Osteocyte (in vitro differentiated cells): Measurements from ENCODE around the gene IDH3G. TPM values are rescaled to one million over a fixed set of nuclear protein-coding genes. Genes with fewer than 3 reads are reported as not detected.

ENCODE experiments used
- DNase-seq: peaks from one replicate; pipeline ENCODE4 v3.0.0; 2021; ENCODE audit warnings: mixed read lengths; ENCODE audit not compliant: unreplicated experiment; ENCODE audit errors: extremely low spot score
- H3K27ac Mint-ChIP-seq: one replicate; pipeline ENCODE4 v1.8.0; 2021; ENCODE audit warnings: mild to moderate bottlenecking, mixed read lengths; ENCODE audit not compliant: unreplicated experiment
- H3K27me3 Mint-ChIP-seq: one replicate; pipeline ENCODE4 v1.8.0; 2021; ENCODE audit warnings: mixed read lengths; ENCODE audit not compliant: unreplicated experiment
- H3K36me3 Mint-ChIP-seq: one replicate; pipeline ENCODE4 v1.8.0; 2021; ENCODE audit warnings: mixed read lengths; ENCODE audit not compliant: unreplicated experiment
- H3K4me1 Mint-ChIP-seq: one replicate; pipeline ENCODE4 v1.8.0; 2021; ENCODE audit warnings: mixed read lengths; ENCODE audit not compliant: unreplicated experiment
- H3K4me3 Mint-ChIP-seq: one replicate; pipeline ENCODE4 v1.8.0; 2021; ENCODE audit warnings: mild to moderate bottlenecking, moderate library complexity, mixed read lengths; ENCODE audit not compliant: unreplicated experiment
- H3K9me3 Mint-ChIP-seq: one replicate; pipeline ENCODE4 v1.8.0; 2021; ENCODE audit warnings: mixed read lengths; ENCODE audit not compliant: unreplicated experiment
- total RNA-seq: library from RNA; stranded (reverse); gene quantifications from 2 replicates; pipeline ENCODE4 v1.2.1, GENCODE V29; 2021
- TF ChIP-seq, protein P1 (sequence below): fragments of 200-600 bp; sonication (generic); IDR thresholded peaks from 2 replicates; pipeline ENCODE4 v1.5.0; 2021; ENCODE audit warnings: antibody characterized with exemption, mild to moderate bottlenecking, moderate library complexity

IDH3G gene
- total RNA-seq, 1 donor from 2014 or later, result 63.5 TPM

DNA sequence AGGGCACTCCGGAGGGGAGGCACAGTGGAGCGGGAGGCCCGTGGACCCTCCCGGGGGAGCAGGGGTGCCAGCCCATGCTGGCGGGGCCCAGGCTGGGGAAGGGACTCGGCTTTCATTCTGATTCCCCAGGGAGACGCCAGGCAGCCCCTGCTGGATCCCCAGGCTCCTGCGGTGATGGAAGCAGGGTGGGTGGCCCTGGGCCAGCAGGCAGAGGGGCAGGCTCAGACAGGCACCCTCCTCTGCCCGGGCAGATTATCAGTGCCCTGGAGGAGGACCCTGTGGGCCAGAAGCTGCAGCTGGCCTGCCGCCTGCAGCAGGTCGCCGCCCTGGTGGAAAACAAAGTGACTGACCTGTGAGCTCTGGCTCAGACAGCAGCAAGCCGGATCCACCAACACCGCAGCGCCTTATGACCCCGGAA is 15.5 kb downstream of the IDH3G start:
- TF ChIP-seq, protein P1, sequence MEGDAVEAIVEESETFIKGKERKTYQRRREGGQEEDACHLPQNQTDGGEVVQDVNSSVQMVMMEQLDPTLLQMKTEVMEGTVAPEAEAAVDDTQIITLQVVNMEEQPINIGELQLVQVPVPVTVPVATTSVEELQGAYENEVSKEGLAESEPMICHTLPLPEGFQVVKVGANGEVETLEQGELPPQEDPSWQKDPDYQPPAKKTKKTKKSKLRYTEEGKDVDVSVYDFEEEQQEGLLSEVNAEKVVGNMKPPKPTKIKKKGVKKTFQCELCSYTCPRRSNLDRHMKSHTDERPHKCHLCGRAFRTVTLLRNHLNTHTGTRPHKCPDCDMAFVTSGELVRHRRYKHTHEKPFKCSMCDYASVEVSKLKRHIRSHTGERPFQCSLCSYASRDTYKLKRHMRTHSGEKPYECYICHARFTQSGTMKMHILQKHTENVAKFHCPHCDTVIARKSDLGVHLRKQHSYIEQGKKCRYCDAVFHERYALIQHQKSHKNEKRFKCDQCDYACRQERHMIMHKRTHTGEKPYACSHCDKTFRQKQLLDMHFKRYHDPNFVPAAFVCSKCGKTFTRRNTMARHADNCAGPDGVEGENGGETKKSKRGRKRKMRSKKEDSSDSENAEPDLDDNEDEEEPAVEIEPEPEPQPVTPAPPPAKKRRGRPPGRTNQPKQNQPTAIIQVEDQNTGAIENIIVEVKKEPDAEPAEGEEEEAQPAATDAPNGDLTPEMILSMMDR, result no peak
- Mint-ChIP-seq H3K27me3 (no peaks in the 10 kb centered on the region), H3K4me3 (no peak overlapping the region), H3K36me3 (no peaks in the 10 kb centered on the region), H3K9me3 (no peaks in the 10 kb centered on the region), H3K4me1 (peaks cover 4% of the 10 kb centered on the region), H3K27ac (no peak overlapping the region)
- no peak for DNase-seq

DNA sequence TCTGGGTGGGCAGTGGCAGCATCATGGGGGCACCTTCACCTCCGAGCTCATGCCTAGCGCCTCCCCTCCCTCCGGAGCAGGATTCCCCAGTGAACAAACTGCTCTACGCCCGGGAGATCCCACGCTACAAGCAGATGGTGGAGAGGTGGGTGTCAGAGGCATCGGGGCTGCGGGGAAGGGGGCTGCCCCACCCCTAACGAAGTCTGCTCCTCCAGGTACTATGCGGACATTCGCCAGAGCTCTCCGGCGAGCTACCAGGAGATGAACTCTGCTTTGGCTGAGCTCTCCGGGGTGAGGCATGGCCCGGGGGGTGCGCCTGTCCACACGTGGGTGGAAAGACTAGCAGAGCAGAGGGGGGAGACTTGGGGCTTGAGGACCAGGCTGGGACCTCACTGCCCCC is 16.0 kb downstream of the IDH3G start:
- H3K27me3 Mint-ChIP-seq, result no peaks in the 10 kb centered on the region
- no peak overlapping the region for H3K4me3 Mint-ChIP-seq
- TF ChIP-seq, protein P1, result no peak
- H3K9me3 Mint-ChIP-seq, result no peaks in the 10 kb centered on the region
- no peak overlapping the region for H3K27ac Mint-ChIP-seq
- H3K4me1 Mint-ChIP-seq, result peaks cover 4% of the 10 kb centered on the region
- H3K36me3 Mint-ChIP-seq, result no peaks in the 10 kb centered on the region
- no peak for DNase-seq

DNA sequence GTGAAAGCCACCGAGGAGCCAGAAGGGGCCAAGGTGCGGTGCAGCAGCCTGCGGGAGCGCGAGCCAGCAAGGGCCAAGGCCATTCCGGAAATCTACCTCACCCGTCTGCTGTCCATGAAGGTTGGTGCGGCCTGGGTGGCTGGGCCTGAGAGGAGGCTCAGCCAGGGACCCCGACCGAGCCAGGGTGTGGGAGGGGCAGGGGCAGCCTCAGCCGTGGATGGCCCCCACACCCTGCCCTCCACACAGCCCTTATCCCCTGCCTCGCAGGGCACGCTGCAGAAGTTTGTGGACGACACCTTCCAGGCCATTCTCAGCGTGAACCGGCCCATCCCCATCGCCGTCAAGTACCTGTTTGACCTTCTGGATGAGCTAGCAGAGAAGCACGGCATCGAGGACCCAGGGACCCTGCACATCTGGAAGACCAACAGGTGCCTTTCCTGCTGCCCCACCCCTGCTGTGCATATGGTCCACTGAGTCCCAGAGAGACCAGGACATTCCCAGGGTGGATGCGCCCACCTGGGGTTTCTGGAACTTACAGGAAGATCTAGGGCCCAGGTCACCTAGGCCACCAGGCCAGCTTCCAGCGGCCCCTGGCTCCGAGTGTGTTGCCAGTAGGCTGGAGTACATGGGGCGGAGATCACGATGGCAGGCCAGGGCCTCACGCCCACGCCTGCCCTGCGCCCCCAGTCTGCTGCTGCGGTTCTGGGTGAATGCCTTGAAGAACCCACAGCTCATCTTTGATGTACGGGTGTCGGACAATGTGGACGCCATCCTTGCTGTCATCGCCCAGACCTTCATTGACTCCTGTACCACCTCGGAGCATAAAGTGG is 16.7 kb downstream of the IDH3G start:
- no peak overlapping the region for H3K27ac Mint-ChIP-seq
- no peak overlapping the region for H3K4me3 Mint-ChIP-seq
- no peak for DNase-seq
- peaks cover 4% of the 10 kb centered on the region for H3K4me1 Mint-ChIP-seq
- TF ChIP-seq, protein P1, result no peak
- no peaks in the 10 kb centered on the region for H3K9me3 Mint-ChIP-seq
- H3K36me3 Mint-ChIP-seq, result no peaks in the 10 kb centered on the region
- H3K27me3 Mint-ChIP-seq, result no peaks in the 10 kb centered on the region

DNA sequence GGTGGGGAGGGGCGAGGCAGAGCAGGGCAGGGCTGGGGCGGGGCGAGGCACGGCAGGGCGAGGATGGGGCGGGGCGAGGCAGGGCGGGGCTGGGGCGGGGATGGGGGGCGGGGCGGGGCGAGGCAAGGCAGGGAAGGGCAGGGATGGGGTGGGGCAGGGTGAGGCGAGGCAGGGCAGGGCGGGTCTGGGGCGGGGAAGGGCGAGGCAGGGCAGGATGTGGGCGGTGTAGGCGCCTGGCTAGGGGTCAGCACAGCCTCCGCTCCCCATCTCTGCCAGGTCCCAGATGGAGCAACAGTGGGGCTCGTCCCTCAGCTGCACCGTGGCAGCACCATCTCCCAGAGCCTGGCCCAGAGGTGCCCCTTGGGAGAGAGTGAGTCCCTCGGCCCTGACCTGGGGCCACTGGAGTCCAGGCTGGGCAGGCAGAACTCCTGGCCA is 17.5 kb downstream of the IDH3G start:
- Mint-ChIP-seq H3K4me3 (no peak overlapping the region), H3K9me3 (no peaks in the 10 kb centered on the region), H3K27me3 (no peaks in the 10 kb centered on the region), H3K27ac (no peak overlapping the region), H3K4me1 (peaks cover 4% of the 10 kb centered on the region), H3K36me3 (no peaks in the 10 kb centered on the region)
- TF ChIP-seq, protein P1, result no peak
- DNase-seq, result no peak

DNA sequence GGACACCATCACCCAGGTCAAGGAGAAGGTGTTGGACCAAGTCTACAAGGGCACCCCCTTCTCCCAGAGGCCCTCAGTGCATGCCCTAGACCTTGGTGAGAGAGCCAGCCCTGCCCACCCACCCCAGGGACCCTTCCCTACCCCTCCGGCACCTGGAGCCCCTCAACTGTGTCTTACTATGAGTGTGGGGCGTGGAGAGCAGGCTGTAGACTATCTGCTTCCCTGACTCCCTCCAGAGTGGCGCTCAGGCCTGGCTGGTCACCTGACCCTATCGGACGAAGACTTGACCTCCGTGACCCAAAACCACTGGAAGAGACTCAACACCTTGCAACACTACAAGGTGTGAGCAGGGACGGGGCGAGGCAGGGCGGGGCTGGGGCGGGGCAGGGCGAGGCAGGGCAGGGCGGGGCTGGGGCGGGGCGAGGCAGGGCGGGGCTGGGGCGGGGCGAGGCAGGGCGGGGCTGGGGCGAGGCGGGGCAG is 18.0 kb downstream of the IDH3G start:
- Mint-ChIP-seq H3K4me3 (no peak overlapping the region), H3K9me3 (no peaks in the 10 kb centered on the region), H3K36me3 (no peaks in the 10 kb centered on the region), H3K4me1 (peaks cover 4% of the 10 kb centered on the region), H3K27me3 (no peaks in the 10 kb centered on the region), H3K27ac (no peak overlapping the region)
- no peak for DNase-seq
- TF ChIP-seq, protein P1, result no peak
